KMS-11 (cell line): ENCODE results near the gene PRSS12.

Source experiments
- H2AFZ ChIP-seq: fragments of 200-600 bp; sonication (generic); 2 replicates; pipeline ENCODE4 v1.6.1; 2016; ENCODE audit warnings: antibody characterized with exemption, mixed run types, low read depth
- H3K27ac ChIP-seq: fragments of 200-600 bp; sonication (generic); 2 replicates; pipeline ENCODE4 v1.6.1; 2016; ENCODE audit warnings: mild to moderate bottlenecking, mixed run types
- H3K27me3 ChIP-seq: fragments of 200-600 bp; sonication (generic); 2 replicates; pipeline ENCODE4 v1.6.1; 2017; ENCODE audit warnings: mild to moderate bottlenecking, low read depth, mixed run types, moderate library complexity; ENCODE audit not compliant: insufficient read depth
- H3K36me3 ChIP-seq: fragments of 200-600 bp; sonication (generic); 2 replicates; pipeline ENCODE4 v1.6.1; 2017; ENCODE audit warnings: mild to moderate bottlenecking, mixed run types; ENCODE audit not compliant: insufficient read depth
- H3K4me1 ChIP-seq: fragments of 200-600 bp; sonication (generic); 2 replicates; pipeline ENCODE4 v1.6.1; 2016; ENCODE audit warnings: mild to moderate bottlenecking, low read depth, mixed run types; ENCODE audit not compliant: poor library complexity, severe bottlenecking
- H3K4me2 ChIP-seq: fragments of 200-600 bp; sonication (generic); 2 replicates; pipeline ENCODE4 v1.7.0; 2016; ENCODE audit warnings: mild to moderate bottlenecking, mixed run types
- H3K4me3 ChIP-seq: fragments of 200-600 bp; sonication (generic); IDR thresholded peaks from 2 replicates; pipeline ENCODE4 v1.6.1; 2017; ENCODE audit warnings: low read depth, low read length, mixed read lengths; ENCODE audit not compliant: insufficient read depth
- H3K79me2 ChIP-seq: fragments of 200-600 bp; sonication (generic); 2 replicates; pipeline ENCODE4 v1.6.1; 2016; ENCODE audit warnings: low read depth, mixed run types; ENCODE audit not compliant: insufficient read depth
- H3K9ac ChIP-seq: fragments of 200-600 bp; sonication (generic); 2 replicates; pipeline ENCODE4 v1.6.1; 2016; ENCODE audit warnings: mild to moderate bottlenecking, mixed run types
- H4K20me1 ChIP-seq: fragments of 200-600 bp; sonication (generic); 2 replicates; pipeline ENCODE4 v1.6.1; 2016; ENCODE audit warnings: mild to moderate bottlenecking, mixed run types; ENCODE audit not compliant: insufficient read depth
- TF ChIP-seq, protein P1 (sequence below): fragments of 200-600 bp; sonication (generic); conservative IDR thresholded peaks from 2 replicates; pipeline ENCODE4 v1.6.1; 2017; ENCODE audit warnings: low read depth, mild to moderate bottlenecking, antibody characterized with exemption, low read length, moderate library complexity, mixed read lengths

Gene PRSS12

GRCh38 chr4:118329849-118330248 is 23.0 kb downstream of the PRSS12 start:
- Histone ChIP-seq H3K4me3 (no peak overlapping the region), H3K79me2 (no peaks in the 10 kb centered on the region), H3K4me1 (no peaks in the 10 kb centered on the region), H3K27ac (no peak overlapping the region), H3K27me3 (no peaks in the 10 kb centered on the region), H3K4me2 (no peak overlapping the region), H3K9ac (no peak overlapping the region), H4K20me1 (no peaks in the 10 kb centered on the region), H3K36me3 (no peaks in the 10 kb centered on the region), H2AFZ (no peak overlapping the region)
- TF ChIP-seq, protein P1, sequence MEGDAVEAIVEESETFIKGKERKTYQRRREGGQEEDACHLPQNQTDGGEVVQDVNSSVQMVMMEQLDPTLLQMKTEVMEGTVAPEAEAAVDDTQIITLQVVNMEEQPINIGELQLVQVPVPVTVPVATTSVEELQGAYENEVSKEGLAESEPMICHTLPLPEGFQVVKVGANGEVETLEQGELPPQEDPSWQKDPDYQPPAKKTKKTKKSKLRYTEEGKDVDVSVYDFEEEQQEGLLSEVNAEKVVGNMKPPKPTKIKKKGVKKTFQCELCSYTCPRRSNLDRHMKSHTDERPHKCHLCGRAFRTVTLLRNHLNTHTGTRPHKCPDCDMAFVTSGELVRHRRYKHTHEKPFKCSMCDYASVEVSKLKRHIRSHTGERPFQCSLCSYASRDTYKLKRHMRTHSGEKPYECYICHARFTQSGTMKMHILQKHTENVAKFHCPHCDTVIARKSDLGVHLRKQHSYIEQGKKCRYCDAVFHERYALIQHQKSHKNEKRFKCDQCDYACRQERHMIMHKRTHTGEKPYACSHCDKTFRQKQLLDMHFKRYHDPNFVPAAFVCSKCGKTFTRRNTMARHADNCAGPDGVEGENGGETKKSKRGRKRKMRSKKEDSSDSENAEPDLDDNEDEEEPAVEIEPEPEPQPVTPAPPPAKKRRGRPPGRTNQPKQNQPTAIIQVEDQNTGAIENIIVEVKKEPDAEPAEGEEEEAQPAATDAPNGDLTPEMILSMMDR, result no peak

GRCh38 chr4:118327554-118328241 is 25.1 kb downstream of the PRSS12 start:
- Histone ChIP-seq H3K36me3 (no peaks in the 10 kb centered on the region), H4K20me1 (no peaks in the 10 kb centered on the region), H2AFZ (no peak overlapping the region), H3K4me2 (no peak overlapping the region), H3K79me2 (no peaks in the 10 kb centered on the region), H3K9ac (no peak overlapping the region), H3K4me3 (no peak overlapping the region), H3K27ac (no peak overlapping the region), H3K27me3 (no peaks in the 10 kb centered on the region), H3K4me1 (no peaks in the 10 kb centered on the region)
- TF ChIP-seq, protein P1, result no peak

GRCh38 chr4:118326585-118326984 is 26.2 kb downstream of the PRSS12 start:
- no peaks in the 10 kb centered on the region for H3K79me2 ChIP-seq
- H3K27ac ChIP-seq, result no peak overlapping the region
- no peak overlapping the region for H3K4me2 ChIP-seq
- no peaks in the 10 kb centered on the region for H3K4me1 ChIP-seq
- H3K9ac ChIP-seq, result no peak overlapping the region
- H4K20me1 ChIP-seq, result no peaks in the 10 kb centered on the region
- no peak overlapping the region for H2AFZ ChIP-seq
- H3K27me3 ChIP-seq, result no peaks in the 10 kb centered on the region
- H3K36me3 ChIP-seq, result no peaks in the 10 kb centered on the region
- no peak overlapping the region for H3K4me3 ChIP-seq
- TF ChIP-seq, protein P1, result no peak

- no peak overlapping the region for H3K4me3 ChIP-seq
- H3K36me3 ChIP-seq, result no peaks in the 10 kb centered on the region
- no peak overlapping the region for H3K4me2 ChIP-seq
- TF ChIP-seq, protein P1, result no peak
- no peak overlapping the region for H3K9ac ChIP-seq
- no peaks in the 10 kb centered on the region for H3K4me1 ChIP-seq
- H3K79me2 ChIP-seq, result no peaks in the 10 kb centered on the region
- H4K20me1 ChIP-seq, result no peaks in the 10 kb centered on the region
- H3K27me3 ChIP-seq, result no peaks in the 10 kb centered on the region
- H2AFZ ChIP-seq, result no peak overlapping the region
- H3K27ac ChIP-seq, result no peak overlapping the region
Observed at GRCh38 chr4:118325431-118325830, 27.4 kb downstream of the PRSS12 start.
